Measurements from ENCODE around the gene FBXO46. TPM values are rescaled to one million over a fixed set of nuclear protein-coding genes. Genes with fewer than 3 reads are reported as not detected.

FBXO46 gene
- total and polyA plus RNA-seq, 2 of the 4 experiments (the other 2 are of a cell fraction), result 3.0 to 6.8 TPM

GRCh38 chr19:45774765-45775164, 44.1 kb upstream of the FBXO46 start:
- no peaks in the 10 kb centered on the region for H3K4me1 ChIP-seq (ENCODE audit: control insufficient read depth, insufficient read depth, low read length)
- H3K79me1 ChIP-seq (ENCODE audit: low read depth in 1 of 2, low read length in 2 of 2), result peaks cover 8 to 28% of the 10 kb centered on the region in 2 experiments; a peak in 3 of 4 replicates
- no peak overlapping the region for H2BK120ac ChIP-seq (ENCODE audit: low read depth, low read length)
- no peak overlapping the region for H2BK15ac ChIP-seq (ENCODE audit: low read depth, low read length)
- H3K23ac ChIP-seq (ENCODE audit: low read depth, low read length), result no peak overlapping the region
- H2AFZ ChIP-seq (replicated peaks; ENCODE audit: low read length, poor library complexity), result no peak overlapping the region
- no peak overlapping the region for H3K27ac ChIP-seq (ENCODE audit: insufficient read depth, low read length)
- no peak overlapping the region for H3K18ac ChIP-seq (ENCODE audit: low read depth, low read length)
- H3K4me2 ChIP-seq (ENCODE audit: low read depth, low read length), result no peak overlapping the region
- H2BK5ac ChIP-seq (ENCODE audit: low read depth, low read length, poor library complexity, severe bottlenecking), result no peak overlapping the region
- intact Hi-C loops (cut with micrococcal nuclease) (no loop called here), in situ Hi-C loops (cut with MboI; ENCODE audit: low sequenced_read_pairs) (no loop called here), dilution Hi-C loops (cut with HindIII; ENCODE audit: low sequenced_read_pairs, unreplicated experiment) (no loop called here)
- no peak overlapping the region for H3K14ac ChIP-seq (replicated peaks; ENCODE audit: low read depth, low read length)
- no peak overlapping the region for H2AK5ac ChIP-seq (ENCODE audit: low read depth, low read length)
- H3K4me3 ChIP-seq (ENCODE audit: insufficient read depth, low read depth, low read length), result no peak overlapping the region
- ChIA-PET POLR2A (ENCODE audit: unreplicated experiment) (no interaction called here), CTCF (interaction anchor here (0.8 kb wide), 1 partner anchor 24 kb away, joined by 5 read pairs; no protein-coding TSS in a partner anchor)
- 94% methylated on average over 7 of the region's 9 CpGs; no CpG with 5 or more reads in 1 of the 2 experiments for WGBS, 2 experiments (ENCODE audit: extremely low coverage in 2 of 2, insufficient read length in 1 of 2)
- no peak for ATAC-seq (ENCODE audit: low read depth)
- H4K91ac ChIP-seq (ENCODE audit: insufficient read depth, low read depth, low read length), result no peak overlapping the region
- DNase-seq, result no peak
- no peak overlapping the region for H3K9ac ChIP-seq (ENCODE audit: low read depth, low read length)
- H3K56ac ChIP-seq (ENCODE audit: extremely low read depth, insufficient read depth, low read length), result no peak overlapping the region
- BruUV-seq (replicated peaks), result no TSS peak
- H2AK9ac ChIP-seq (replicated peaks; ENCODE audit: low read depth, low read length, poor library complexity), result no peak overlapping the region
- H4K20me1 ChIP-seq (ENCODE audit: insufficient read depth, low read length), result peaks cover 20% of the 10 kb centered on the region
- H2BK20ac ChIP-seq (ENCODE audit: low read depth, low read length), result no peak overlapping the region
- H4K5ac ChIP-seq (ENCODE audit: low read depth, low read length), result no peak overlapping the region
- H3K36me3 ChIP-seq (ENCODE audit: control insufficient read depth, insufficient read depth, low read length), result peaks cover 41% of the 10 kb centered on the region
- no peak for TF ChIP-seq CEBPB (IDR thresholded peaks at IDR 0.05; ENCODE audit: low read depth, low read length)
- TF ChIP-seq ELK1 (IDR thresholded peaks at IDR 0.05; ENCODE audit: borderline replicate concordance, low read depth, low read length), result no peak
- TF ChIP-seq SMC3 (IDR thresholded peaks at IDR 0.05; ENCODE audit: low read depth, low read length), result no peak
- TF ChIP-seq CHD1 (IDR thresholded peaks at IDR 0.05; ENCODE audit: low read depth, low read length), result no peak
- H3K9me3 ChIP-seq (ENCODE audit: control insufficient read depth, insufficient read depth, low read length), result no peaks in the 10 kb centered on the region
- H3K9me1 ChIP-seq (ENCODE audit: insufficient read depth, low read length), result no peaks in the 10 kb centered on the region; the same call in none of the 2 replicates
- H3K27me3 ChIP-seq (ENCODE audit: control insufficient read depth, insufficient read depth, low read length), result no peaks in the 10 kb centered on the region
- no peak overlapping the region for H4K8ac ChIP-seq (ENCODE audit: low read depth in 2 of 2, low read length in 2 of 2)
- H3K4ac ChIP-seq (ENCODE audit: low read depth, low read length), result no peak overlapping the region

All from IMR-90 (cell line).